Neural cell (in vitro differentiated cells): ENCODE data around the gene ZMIZ2.

Experiments used
- CTCF ChIP-seq: fragments of 450-650 bp; IDR thresholded peaks from 2 replicates; pipeline ENCODE4 v1.5.1; 2014; ENCODE audit warnings: antibody characterized with exemption, mild to moderate bottlenecking, moderate library complexity; ENCODE audit not compliant: poor library complexity, severe bottlenecking
- EP300 ChIP-seq: fragments of 450-650 bp; conservative IDR thresholded peaks from 2 replicates; pipeline ENCODE4 v1.6.1; 2014; ENCODE audit warnings: antibody characterized with exemption, mild to moderate bottlenecking, moderate library complexity; ENCODE audit not compliant: poor library complexity, severe bottlenecking
- EZH2 ChIP-seq: fragments of 200-600, 300-800 bp; shearing (Covaris generic), sonication (generic); IDR thresholded peaks from 2 replicates; pipeline ENCODE4 v1.6.1; 2014; ENCODE audit warnings: antibody characterized with exemption, low read length, borderline replicate concordance, mild to moderate bottlenecking; ENCODE audit not compliant: insufficient read depth, poor library complexity, severe bottlenecking
- MXI1 ChIP-seq: fragments of 450-650 bp; conservative IDR thresholded peaks from 2 replicates; pipeline ENCODE4 v1.6.1; 2014; ENCODE audit warnings: antibody characterized with exemption, mild to moderate bottlenecking; ENCODE audit not compliant: poor library complexity, severe bottlenecking
- RAD21 ChIP-seq: fragments of 450-650 bp; conservative IDR thresholded peaks from 2 replicates; pipeline ENCODE4 v1.6.1; 2014; ENCODE audit warnings: antibody characterized with exemption, mild to moderate bottlenecking, moderate library complexity
- TAF1 ChIP-seq: IDR thresholded peaks from 2 replicates; pipeline ENCODE4 v1.6.1; 2012; ENCODE audit warnings: low read depth

GRCh38 chr7:44798649-44799305, 50.1 kb downstream of the ZMIZ2 start:
- no peak for TF ChIP-seq CTCF
- no peak for TF ChIP-seq EP300
- TF ChIP-seq TAF1: no peak
- TF ChIP-seq EZH2: no peak
- no peak for TF ChIP-seq RAD21
- no peak for TF ChIP-seq MXI1
